GM12874 (cell line): ENCODE results near the gene EMP3.

Experiments
- CTCF ChIP-seq: IDR thresholded peaks from 2 replicates; pipeline ENCODE4 v1.5.1; 2011; ENCODE audit warnings: low read depth, mild to moderate bottlenecking, control low read depth, low read length, moderate library complexity; ENCODE audit not compliant: insufficient read depth

The EMP3 gene

GRCh38 chr19:48325265-48325910 is at the start of gene EMP3:
TSS of gene EMP3 (plus strand) at chr19:48325552. CDS start at chr19:48326845, 1,293 bp downstream.
- no peak for TF ChIP-seq CTCF

GRCh38 chr19:48279747-48280146 is 45.6 kb upstream of the EMP3 start:
- no peak for TF ChIP-seq CTCF

GRCh38 chr19:48283908-48284307 is 41.4 kb upstream of the EMP3 start:
- no peak for TF ChIP-seq CTCF

- no peak for TF ChIP-seq CTCF
Observed at GRCh38 chr19:48284896-48285295, 40.5 kb upstream of the EMP3 start.

- TF ChIP-seq CTCF: no peak
Observed at GRCh38 chr19:48287748-48288147, 37.6 kb upstream of the EMP3 start.

- TF ChIP-seq CTCF: no peak
Observed at GRCh38 chr19:48290401-48290770, 35.0 kb upstream of the EMP3 start.

GRCh38 chr19:48290771-48291488 is 34.4 kb upstream of the EMP3 start:
- peak; percentile 98 for TF ChIP-seq CTCF
